Measurements from ENCODE around the gene FAM200A.

DNA sequence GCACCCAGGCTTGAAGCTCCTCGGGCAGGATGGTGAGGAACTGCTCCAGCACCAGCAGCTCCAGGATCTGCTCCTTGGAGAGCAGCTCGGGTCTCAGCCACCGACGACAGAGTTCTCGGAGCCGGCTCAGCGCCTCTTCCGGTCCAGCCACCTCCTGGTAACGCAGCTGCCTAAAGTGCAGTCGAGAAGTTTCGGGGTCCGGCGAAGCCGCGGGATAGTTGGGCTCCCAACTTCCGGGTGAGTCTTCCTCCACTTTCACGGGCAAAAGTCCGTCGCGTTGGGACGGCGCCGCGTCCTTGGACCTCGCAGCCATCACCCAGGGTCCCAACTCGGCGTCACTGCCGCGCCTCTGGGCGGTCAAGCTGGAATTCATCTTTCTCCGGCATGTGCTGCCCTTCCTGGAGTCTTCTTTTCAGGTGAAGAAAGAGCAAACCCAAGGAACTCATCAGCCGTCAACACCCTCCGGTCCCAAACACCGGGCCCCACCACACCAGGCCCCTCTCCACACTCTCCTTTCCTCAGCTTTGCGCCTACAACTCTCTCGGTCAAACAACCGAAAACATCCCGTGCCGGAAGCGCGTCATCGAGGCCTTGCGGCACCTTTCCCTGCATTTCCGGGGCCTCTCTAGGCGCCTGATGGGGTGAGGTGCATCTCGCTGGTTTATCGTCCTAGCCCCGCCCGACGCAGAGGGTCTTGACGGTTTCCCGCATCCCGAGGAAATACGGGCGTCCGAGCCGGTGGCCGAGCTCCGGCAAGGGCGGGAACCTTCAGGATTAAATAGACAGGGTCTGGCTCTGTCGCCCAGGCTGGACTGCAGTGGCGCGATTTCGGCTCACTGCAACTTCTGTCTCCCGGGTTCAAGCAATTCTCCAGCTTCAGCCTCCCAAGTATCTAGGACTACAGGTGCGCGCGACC, 51.9 kb downstream of the FAM200A start, which contains the start of gene ZNF394:
- TF ChIP-seq CTCF (IDR thresholded peaks at IDR 0.05; ENCODE audit: low read length) (no peak; the same call in 1 of the 2 replicates), EZH2phosphoT487 (IDR thresholded peaks at IDR 0.05; ENCODE audit: low read length) (no peak)

Measured in MM.1S (cell line).